Right lobe of liver (tissue), 6 donors: Measurements from ENCODE around the gene ATXN7. TPM values are rescaled to one million over a fixed set of nuclear protein-coding genes. Genes with fewer than 3 reads are reported as not detected.

ENCODE experiments used
- ATAC-seq, 4 donors: fragments of 200-7000 bp; cut with Tn5 transposase; one replicate each; pipeline ENCODE4 v1.9.1; 2020; ENCODE audit warnings: mild to moderate bottlenecking in 4 of 4, moderate library complexity in 4 of 4
- DNase-seq, 3 donors: peaks; one replicate each; pipeline ENCODE4 v3.0.0-alpha.2; 2020
- H3K27ac ChIP-seq, 3 donors: fragments of 200-600 bp; one replicate each; pipeline ENCODE4 v1.8.0; 2022
- H3K27me3 ChIP-seq, 2 donors: fragments of 200-600 bp; one replicate each; pipeline ENCODE4 v1.8.0; 2022
- H3K36me3 ChIP-seq, 4 donors: fragments of 200-600 bp; sonication (generic) in 1 of 4; one replicate each; pipeline versions ENCODE4 v1.5.1 to v1.8.0; 2017 to 2022; ENCODE audit warnings: control low read depth in 1 of 4
- H3K4me1 ChIP-seq, 4 donors: fragments of 200-600 bp; sonication (generic) in 1 of 4; one replicate each; pipeline versions ENCODE4 v1.5.1 to v1.8.0; 2017 to 2022; ENCODE audit warnings: control low read depth in 1 of 4
- H3K4me3 ChIP-seq, 3 donors: fragments of 200-600 bp; one replicate each; pipeline ENCODE4 v1.8.0; 2022
- H3K9me3 ChIP-seq, 4 donors: fragments of 200-600 bp; sonication (generic) in 1 of 4; one replicate each; pipeline versions ENCODE4 v1.5.1 to v1.8.0; 2017 to 2022; ENCODE audit warnings: control low read depth in 1 of 4
- POLR2A ChIP-seq: fragments of 450-650 bp; IDR thresholded peaks from one replicate; pipeline ENCODE4 v1.6.1; 2017; ENCODE audit warnings: antibody characterized with exemption, mild to moderate bottlenecking
- WGBS: methylation state at CpG from one replicate; pipeline ENCODE4 v1.1.6; 2018; ENCODE audit warnings: low coverage, low lambda C conversion rate; ENCODE audit not compliant: insufficient coverage; ENCODE audit errors: missing lambda C conversion rate; 5-methylcytosine and 5-hydroxymethylcytosine counted together
- intact Hi-C, 2 donors: fragments of 100-400 bp; cut with DNase I; formaldehyde crosslinking; loops; one replicate each; pipeline versions ENCODE4 v1.11.2 to v1.14.1; 2022
- total RNA-seq, 6 experiments: library from RNA; depleted of rRNA in 2 of 6; stranded (reverse); fragments of >200 nt in 2 of 6; fragmentation: NEBNext Ultra II Directional in 3 of 6; extraction: Animal tissue kit (Norgen Biotek cat#: 25700) in 3 of 6; gene quantifications; one replicate each; pipeline versions ENCODE4 v1.1.0 to v1.2.4, GENCODE V29; 2016 to 2023
- TF ChIP-seq, protein P1 (sequence below), 4 donors: fragments of 200-600 bp in 3 of 4; fragments of 450-650 bp in 1 of 4; IDR thresholded peaks; one replicate each; pipeline versions ENCODE4 v1.5.1 to v1.8.0; 2016 to 2022; ENCODE audit warnings: antibody characterized with exemption in 4 of 4, mild to moderate bottlenecking in 2 of 4
- donor health status: DM: no; HTN: yes; CAD: no.
- donor health status: DM: no; HTN: no; CAD: no.
- donor health status: DM: no; HTN: no; CAD: no.
- donor health status: DM: no; HTN: yes; CAD: no.
- donor health status: DM: no; HTN: yes; CAD: no.

ATXN7 gene
- total RNA-seq, 6 experiments from 2014 or later, result 14.6 to 18.6 (median 15.0) TPM

DNA sequence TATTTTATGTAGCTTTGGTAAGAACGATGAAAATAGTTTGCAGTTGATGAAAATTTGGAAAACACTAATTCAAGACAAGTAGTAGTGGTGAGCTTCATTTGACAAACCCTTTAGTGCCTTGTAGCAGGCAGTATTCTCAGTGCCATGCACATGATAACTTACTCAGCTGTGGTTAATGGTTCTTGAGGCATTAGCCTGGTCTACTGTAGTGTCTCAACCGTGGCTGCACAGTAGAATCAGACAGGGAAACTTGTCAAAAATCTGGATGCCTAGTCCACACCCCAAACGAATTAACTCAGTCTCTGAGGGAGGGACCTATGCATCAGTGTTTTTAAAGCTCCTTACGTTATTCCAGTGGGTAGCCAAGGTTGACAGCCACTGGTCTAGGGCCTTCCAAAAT is 114.2 kb downstream of the ATXN7 start:
- DNase-seq, result no peak
- WGBS, result 81% methylated on average over 4 of the region's 4 CpGs
- intact Hi-C loops, result no loop called here

DNA sequence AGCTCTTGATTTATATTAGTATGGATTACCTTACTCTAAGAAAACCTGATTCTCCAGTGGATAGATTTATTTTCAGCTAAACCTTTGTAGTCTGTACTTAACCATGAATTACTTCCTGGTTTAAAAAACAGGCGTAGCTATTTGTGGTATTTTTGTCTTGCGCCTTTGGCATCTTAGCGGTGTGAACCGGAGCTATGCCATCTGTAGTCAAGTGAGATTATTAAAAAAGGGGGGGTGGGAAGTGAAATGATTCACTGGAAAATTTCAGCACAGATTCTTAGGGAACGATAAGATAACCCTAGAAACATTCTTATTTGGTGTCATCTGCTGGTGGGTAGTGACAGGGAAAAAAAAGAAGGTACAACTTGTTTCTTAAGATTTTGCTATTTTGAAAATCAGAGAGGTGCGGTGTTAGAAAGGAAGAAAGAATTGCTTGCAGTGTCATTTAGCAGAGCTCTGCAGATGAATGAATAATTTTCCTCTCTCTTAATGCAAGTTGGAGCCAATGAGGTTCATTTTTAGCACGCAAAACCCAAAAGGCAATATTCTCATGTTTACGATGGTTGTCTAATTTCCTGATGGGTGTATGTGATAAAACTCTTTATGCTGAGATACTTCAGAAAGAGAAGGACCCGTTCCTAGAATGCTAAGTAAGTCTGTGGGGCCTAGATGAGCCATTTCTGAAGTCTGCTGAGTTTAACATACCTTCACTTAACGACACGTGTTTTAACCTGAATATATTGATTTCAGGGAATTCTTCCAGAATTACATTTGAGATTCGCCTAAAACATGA is 115.6 kb downstream of the ATXN7 start:
- Histone ChIP-seq H3K4me1 (peaks cover 0 to 48% (median 9%) of the 10 kb centered on the region in 4 donors), H3K27me3 (no peaks in the 10 kb centered on the region), H3K4me3 (no peak overlapping the region), H3K9me3 (no peaks in the 10 kb centered on the region), H3K27ac (no peak overlapping the region), H3K36me3 (peaks cover 0 to 17% (median 6%) of the 10 kb centered on the region in 4 donors)
- 64% methylated on average over 12 of the region's 12 CpGs for WGBS
- ATAC-seq (no peak), DNase-seq (no peak)
- TF ChIP-seq, protein P1, sequence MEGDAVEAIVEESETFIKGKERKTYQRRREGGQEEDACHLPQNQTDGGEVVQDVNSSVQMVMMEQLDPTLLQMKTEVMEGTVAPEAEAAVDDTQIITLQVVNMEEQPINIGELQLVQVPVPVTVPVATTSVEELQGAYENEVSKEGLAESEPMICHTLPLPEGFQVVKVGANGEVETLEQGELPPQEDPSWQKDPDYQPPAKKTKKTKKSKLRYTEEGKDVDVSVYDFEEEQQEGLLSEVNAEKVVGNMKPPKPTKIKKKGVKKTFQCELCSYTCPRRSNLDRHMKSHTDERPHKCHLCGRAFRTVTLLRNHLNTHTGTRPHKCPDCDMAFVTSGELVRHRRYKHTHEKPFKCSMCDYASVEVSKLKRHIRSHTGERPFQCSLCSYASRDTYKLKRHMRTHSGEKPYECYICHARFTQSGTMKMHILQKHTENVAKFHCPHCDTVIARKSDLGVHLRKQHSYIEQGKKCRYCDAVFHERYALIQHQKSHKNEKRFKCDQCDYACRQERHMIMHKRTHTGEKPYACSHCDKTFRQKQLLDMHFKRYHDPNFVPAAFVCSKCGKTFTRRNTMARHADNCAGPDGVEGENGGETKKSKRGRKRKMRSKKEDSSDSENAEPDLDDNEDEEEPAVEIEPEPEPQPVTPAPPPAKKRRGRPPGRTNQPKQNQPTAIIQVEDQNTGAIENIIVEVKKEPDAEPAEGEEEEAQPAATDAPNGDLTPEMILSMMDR (IDR thresholded peaks at IDR 0.05), result no peak
- TF ChIP-seq POLR2A, result no peak
- intact Hi-C loops, result no loop called here

More for the DNA sequence above, 114.2 kb downstream of the ATXN7 start:
- Histone ChIP-seq H3K27me3 (no peaks in the 10 kb centered on the region), H3K9me3 (no peaks in the 10 kb centered on the region), H3K27ac (no peak overlapping the region), H3K4me1 (peaks cover 0 to 60% (median 12%) of the 10 kb centered on the region in 4 donors), H3K36me3 (peaks cover 0 to 7% (median 3%) of the 10 kb centered on the region in 4 donors), H3K4me3 (no peak overlapping the region)
- TF ChIP-seq, protein P1 (IDR thresholded peaks at IDR 0.05), result no peak
- no peak for TF ChIP-seq POLR2A
- no peak for ATAC-seq

DNA sequence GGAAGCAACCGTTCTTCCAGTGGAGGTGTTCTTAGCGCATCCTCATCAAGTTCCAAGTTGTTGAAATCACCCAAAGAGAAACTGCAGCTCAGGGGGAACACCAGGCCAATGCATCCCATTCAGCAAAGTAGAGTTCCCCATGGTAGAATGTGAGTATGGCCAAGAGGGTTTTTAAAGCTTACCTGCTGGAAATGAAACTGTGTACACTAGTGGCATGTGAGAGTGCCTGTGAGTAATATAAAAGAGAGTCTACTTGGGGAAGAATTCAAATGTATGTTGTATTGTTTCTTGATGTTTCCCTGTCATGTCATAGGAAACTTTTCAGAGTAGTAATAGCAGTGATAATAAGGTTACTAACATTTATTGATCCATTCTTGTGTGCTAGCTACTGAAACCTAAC is 116.4 kb downstream of the ATXN7 start:
- Histone ChIP-seq H3K4me1 (peaks cover 0 to 46% (median 9%) of the 10 kb centered on the region in 4 donors), H3K27me3 (no peaks in the 10 kb centered on the region), H3K9me3 (no peaks in the 10 kb centered on the region), H3K27ac (peak overlapping the region in 2 of 3 donors; percentile 4 to 56), H3K4me3 (no peak overlapping the region), H3K36me3 (peaks cover 0 to 20% (median 10%) of the 10 kb centered on the region in 4 donors)
- intact Hi-C loops, result no loop called here
- 81% methylated on average over 2 of the region's 2 CpGs for WGBS
- ATAC-seq (no peak), DNase-seq (no peak)
- TF ChIP-seq POLR2A, result no peak
- TF ChIP-seq, protein P1 (IDR thresholded peaks at IDR 0.05), result no peak

DNA sequence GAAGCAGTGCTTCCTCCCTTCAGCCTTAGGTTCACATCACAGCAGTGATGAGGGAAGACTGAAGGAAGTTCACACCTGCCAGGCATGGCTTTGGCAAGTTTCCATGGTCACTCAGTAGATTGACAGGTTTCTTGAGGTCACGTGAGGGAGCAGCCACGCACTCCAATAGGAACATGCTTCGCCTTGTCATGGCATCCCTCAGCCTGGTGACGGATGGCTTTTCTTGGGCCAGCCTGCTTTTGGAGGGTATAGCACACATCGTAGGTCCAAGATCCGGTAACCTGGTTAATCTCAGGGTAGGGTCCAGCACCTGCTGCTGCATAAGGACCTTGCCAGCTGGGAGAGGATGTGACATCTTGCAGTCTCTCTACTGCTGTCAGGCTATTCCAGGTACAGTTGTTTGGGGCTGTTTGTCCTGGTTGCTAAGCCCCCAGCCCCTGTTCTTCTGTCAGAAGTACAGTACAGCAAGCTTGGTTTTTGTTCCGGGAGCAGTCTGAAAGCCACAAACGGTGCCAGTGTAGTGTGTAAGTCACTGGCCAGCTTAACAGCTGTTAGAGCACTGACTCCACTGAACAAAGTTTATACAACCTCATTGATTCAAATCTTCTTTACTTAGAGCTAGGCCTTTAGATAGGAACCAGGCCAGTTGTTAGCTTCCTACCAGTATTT is 117.3 kb downstream of the ATXN7 start:
- no peak for DNase-seq

More for the DNA sequence above, 117.3 kb downstream of the ATXN7 start:
- H3K4me1 ChIP-seq, result peaks cover 0 to 40% (median 9%) of the 10 kb centered on the region in 4 donors
- peaks cover 0 to 23% (median 10%) of the 10 kb centered on the region in 4 donors for H3K36me3 ChIP-seq
- H3K27ac ChIP-seq, result peak overlapping the region in 1 of 3 donors; percentile 56
- H3K9me3 ChIP-seq, result no peaks in the 10 kb centered on the region
- TF ChIP-seq POLR2A, result no peak
- TF ChIP-seq, protein P1 (IDR thresholded peaks at IDR 0.05), result no peak
- peak overlapping the region in 1 of 3 donors; percentile 5 for H3K4me3 ChIP-seq
- 50% methylated on average over 3 of the region's 8 CpGs for WGBS
- intact Hi-C loops, result no loop called here
- H3K27me3 ChIP-seq, result no peaks in the 10 kb centered on the region
- ATAC-seq, result peak; percentile 56 to 95 (median 80)
